K562 (cell line): ENCODE results near the gene OR9A2.

Source experiments
- CCAR2 ChIP-seq: fragments of 200-400 bp; formaldehyde crosslinking; IDR thresholded peaks from 2 replicates; pipeline ENCODE4 v1.6.1; 2017; ENCODE audit warnings: mild to moderate bottlenecking, low read depth, low read length
- CTCF ChIP-seq, 3 experiments: IDR thresholded peaks in 2 of 3; conservative IDR thresholded peaks in 1 of 3; 2 replicates each; pipeline ENCODE4 v1.5.1; 2011 to 2012; ENCODE audit warnings: low read length in 3 of 3, mild to moderate bottlenecking in 3 of 3, control low read depth in 2 of 3, improper control_type of control experiment in 1 of 3, inconsistent platforms in 1 of 3, low read depth in 1 of 3, mixed read lengths in 1 of 3, moderate library complexity in 1 of 3; ENCODE audit not compliant: insufficient read depth in 2 of 3
- EP300 ChIP-seq: IDR thresholded peaks from 2 replicates; pipeline ENCODE4 v1.6.1; 2012; ENCODE audit warnings: low read length, improper control_type of control experiment
- HDAC6 ChIP-seq: IDR thresholded peaks from 2 replicates; pipeline ENCODE4 v1.6.1; 2012; ENCODE audit warnings: low read depth, mild to moderate bottlenecking, control low read depth, inconsistent platforms, low read length, moderate library complexity
- L3MBTL2 ChIP-seq: fragments of 450-650 bp; IDR thresholded peaks from 2 replicates; pipeline ENCODE4 v1.6.1; 2016; ENCODE audit warnings: mild to moderate bottlenecking, moderate library complexity
- MTA3 ChIP-seq: fragments of 450-650 bp; formaldehyde crosslinking; IDR thresholded peaks from 2 replicates; pipeline ENCODE4 v1.6.1; 2017; ENCODE audit warnings: mild to moderate bottlenecking, borderline replicate concordance
- NKRF ChIP-seq: fragments of 450-650 bp; IDR thresholded peaks from 2 replicates; pipeline ENCODE4 v1.6.1; 2016; ENCODE audit warnings: borderline replicate concordance
- SMAD3 ChIP-seq: fragments of 450-650 bp; formaldehyde crosslinking; conservative IDR thresholded peaks from 2 replicates; pipeline ENCODE4 v1.4.0; 2020; ENCODE audit warnings: mild to moderate bottlenecking
- ZBTB33 ChIP-seq: sonication (generic); formaldehyde crosslinking; IDR thresholded peaks from 2 replicates; pipeline ENCODE4 v1.8.1; 2023; ENCODE audit warnings: mild to moderate bottlenecking, missing genetic modification reagents
- ZNF212 ChIP-seq: fragments of 450-650 bp; formaldehyde crosslinking; IDR thresholded peaks from 2 replicates; pipeline ENCODE4 v1.4.0; 2020; ENCODE audit warnings: mild to moderate bottlenecking
- ZNF282 ChIP-seq: sonication (generic); formaldehyde crosslinking; IDR thresholded peaks from 2 replicates; pipeline ENCODE4 v1.8.1; 2023; ENCODE audit warnings: missing genetic modification reagents
- ZNF407 ChIP-seq: fragments of 450-650 bp; IDR thresholded peaks from 2 replicates; pipeline ENCODE4 v1.6.1; 2016; ENCODE audit warnings: low read depth

- no peak for TF ChIP-seq ZNF212 (CRISPR knock-in tag)
- TF ChIP-seq EP300: no peak
- no peak for TF ChIP-seq SMAD3 (CRISPR knock-in tag)
- TF ChIP-seq HDAC6: no peak
- no peak for TF ChIP-seq MTA3
- no peak for TF ChIP-seq ZNF282
- no peak for TF ChIP-seq L3MBTL2
- no peak for TF ChIP-seq CCAR2
- no peak for TF ChIP-seq NKRF
- no peak for TF ChIP-seq CTCF (IDR thresholded peaks at IDR 0.05 in 2 of 3, conservative IDR thresholded peaks at IDR 0.05 in 1 of 3; ENCODE audit: insufficient read depth in 2 of 3, low read depth in 1 of 3, low read length in 3 of 3)
- no peak for TF ChIP-seq ZBTB33 (CRISPR knock-in tag)
- no peak for TF ChIP-seq ZNF407
Observed at GRCh38 chr7:143016996-143017395, 9.9 kb downstream of the OR9A2 start.
